ENCODE results near the gene NEU3.
"Not testable (repeated sequence)": the region's sequence is repeated elsewhere in the genome, so short reads cannot be mapped to it uniquely, and the experiment has no call there.

The NEU3 gene

GRCh38 chr11:74984730-74985129 lies 4.0 kb upstream of the NEU3 start:
- no peak for DNase-seq (ENCODE audit: low spot score)

- DNase-seq (ENCODE audit: low spot score) = no peak
These were observed 516 bp downstream of the NEU3 start for GRCh38 chr11:74989260-74989638.

GRCh38 chr11:74990150-74990549 lies 1.4 kb downstream of the NEU3 start:
- DNase-seq (ENCODE audit: low spot score) = not testable (repeated sequence)

- DNase-seq (ENCODE audit: low spot score) = no peak
These were observed 2.2 kb downstream of the NEU3 start for GRCh38 chr11:74990941-74991340.

GRCh38 chr11:74992852-74993251 lies 4.1 kb downstream of the NEU3 start:
- no peak for DNase-seq (ENCODE audit: low spot score)

- no peak for DNase-seq (ENCODE audit: low spot score)
These were observed 12.2 kb downstream of the NEU3 start for GRCh38 chr11:75000975-75001354.

GRCh38 chr11:75001686-75002085 lies 13.0 kb downstream of the NEU3 start:
- no peak for DNase-seq (ENCODE audit: low spot score)

GRCh38 chr11:75002516-75002915 lies 13.8 kb downstream of the NEU3 start:
- no peak for DNase-seq (ENCODE audit: low spot score)

- DNase-seq (ENCODE audit: low spot score) = no peak
These were observed 15.5 kb downstream of the NEU3 start for GRCh38 chr11:75004215-75004614.

- DNase-seq (ENCODE audit: low spot score) = no peak
These were observed 22.6 kb downstream of the NEU3 start for GRCh38 chr11:75011357-75011756.

- no peak for DNase-seq (ENCODE audit: low spot score)
These were observed 23.1 kb downstream of the NEU3 start for GRCh38 chr11:75011872-75012271.

- no peak for DNase-seq (ENCODE audit: low spot score)
These were observed 24.3 kb downstream of the NEU3 start for GRCh38 chr11:75013051-75013450.

- no peak for DNase-seq (ENCODE audit: low spot score)
These were observed 25.4 kb downstream of the NEU3 start for GRCh38 chr11:75014129-75014528.

- not testable (repeated sequence) for DNase-seq (ENCODE audit: low spot score)
These were observed 30.5 kb downstream of the NEU3 start for GRCh38 chr11:75019200-75019599.

GRCh38 chr11:75020328-75020727 lies 31.6 kb downstream of the NEU3 start:
- DNase-seq (ENCODE audit: low spot score) = not testable (repeated sequence)

- no peak for DNase-seq (ENCODE audit: low spot score)
These were observed 33.6 kb downstream of the NEU3 start for GRCh38 chr11:75022296-75022695.

GRCh38 chr11:75022759-75023396 lies 34.1 kb downstream of the NEU3 start:
- peak; percentile 74 for DNase-seq (ENCODE audit: low spot score)

GRCh38 chr11:75023446-75024067 lies 34.8 kb downstream of the NEU3 start:
- DNase-seq (ENCODE audit: low spot score) = no peak

- no peak for DNase-seq (ENCODE audit: low spot score)
These were observed 35.3 kb downstream of the NEU3 start for GRCh38 chr11:75024068-75024449.

GRCh38 chr11:75024764-75025211 lies 36.1 kb downstream of the NEU3 start:
- DNase-seq (ENCODE audit: low spot score) = no peak

- no peak for DNase-seq (ENCODE audit: low spot score)
These were observed 36.8 kb downstream of the NEU3 start for GRCh38 chr11:75025561-75025960.

- DNase-seq (ENCODE audit: low spot score) = no peak
These were observed 39.6 kb downstream of the NEU3 start for GRCh38 chr11:75028321-75028720.

- DNase-seq (ENCODE audit: low spot score) = no peak
These were observed 40.0 kb downstream of the NEU3 start for GRCh38 chr11:75028724-75029123.

Data from activated CD4-positive, alpha-beta T cell treated with anti-CD3 and anti-CD28 coated beads, Interleukin-2, Interleukin-4, amounts not matched to agents 100 ng/mL and 50 ng/mL, durations not matched to agents 16 hours and 8 hours (primary cell).